B cell (primary cell): ENCODE measurements around the gene UTP3.

ENCODE experiments used
- CTCF ChIP-seq: fragments of 200-600 bp; IDR thresholded peaks from one replicate; pipeline ENCODE4 v1.8.0; 2022; ENCODE audit warnings: antibody characterized with exemption, mild to moderate bottlenecking
- EZH2 ChIP-seq: IDR thresholded peaks from 2 replicates; pipeline ENCODE4 v1.6.1; 2012; ENCODE audit warnings: borderline replicate concordance, low read depth, mild to moderate bottlenecking, moderate library complexity, low read length; ENCODE audit not compliant: insufficient read depth, poor library complexity, severe bottlenecking

- TF ChIP-seq CTCF: no peak
- TF ChIP-seq EZH2: no peak
Observed at GRCh38 chr4:70712150-70712549, 23.8 kb downstream of the UTP3 start.
